HEK293 (cell line): ENCODE data around the gene NYNRIN.
A peak's percentile ranks its signal among the peaks of the same experiment; 100 is the strongest.

ENCODE experiments used
- FEZF1 ChIP-seq: fragments of 450-650 bp; formaldehyde crosslinking; IDR thresholded peaks from 2 replicates; pipeline ENCODE4 v1.5.1; 2016; ENCODE audit warnings: missing biosample characterization, missing genetic modification characterization
- HOXA7 ChIP-seq: sonication (generic); formaldehyde crosslinking; IDR thresholded peaks from 2 replicates; pipeline ENCODE4 v1.8.1; 2022; ENCODE audit warnings: missing genetic modification reagents, borderline replicate concordance
- HOXC10 ChIP-seq: sonication (generic); formaldehyde crosslinking; IDR thresholded peaks from 2 replicates; pipeline ENCODE4 v1.8.1; 2023; ENCODE audit warnings: mild to moderate bottlenecking, missing genetic modification reagents
- HOXD13 ChIP-seq: sonication (generic); formaldehyde crosslinking; IDR thresholded peaks from 2 replicates; pipeline ENCODE4 v1.8.0; 2022; ENCODE audit warnings: missing genetic modification reagents, borderline replicate concordance
- RBAK ChIP-seq: fragments of 450-650 bp; formaldehyde crosslinking; IDR thresholded peaks from 2 replicates; pipeline ENCODE4 v1.5.1; 2016; ENCODE audit warnings: missing biosample characterization, missing genetic modification characterization
- SP3 ChIP-seq: fragments of 450-650 bp; formaldehyde crosslinking; IDR thresholded peaks from 2 replicates; pipeline ENCODE4 v1.5.1; 2016; ENCODE audit warnings: missing biosample characterization, missing genetic modification characterization
- ZBTB17 ChIP-seq: fragments of 450-650 bp; formaldehyde crosslinking; IDR thresholded peaks from 2 replicates; pipeline ENCODE4 v1.5.1; 2016; ENCODE audit warnings: missing biosample characterization, missing genetic modification characterization
- ZFP37 ChIP-seq: fragments of 450-650 bp; formaldehyde crosslinking; IDR thresholded peaks from 2 replicates; pipeline ENCODE4 v1.5.1; 2016; ENCODE audit warnings: missing biosample characterization, missing genetic modification characterization
- ZNF10 ChIP-seq: fragments of 450-650 bp; formaldehyde crosslinking; IDR thresholded peaks from 2 replicates; pipeline ENCODE4 v1.5.1; 2017; ENCODE audit warnings: missing biosample characterization, missing genetic modification characterization
- ZNF174 ChIP-seq: fragments of 450-650 bp; formaldehyde crosslinking; IDR thresholded peaks from 2 replicates; pipeline ENCODE4 v1.5.0; 2017; ENCODE audit warnings: missing biosample characterization, mild to moderate bottlenecking, missing genetic modification characterization
- ZNF335 ChIP-seq: fragments of 450-650 bp; formaldehyde crosslinking; conservative IDR thresholded peaks from 2 replicates; pipeline ENCODE4 v1.5.1; 2016; ENCODE audit warnings: missing biosample characterization, missing genetic modification characterization
- ZNF366 ChIP-seq: fragments of 450-650 bp; formaldehyde crosslinking; conservative IDR thresholded peaks from 2 replicates; pipeline ENCODE4 v1.5.1; 2016; ENCODE audit warnings: missing biosample characterization, missing genetic modification characterization
- ZNF510 ChIP-seq: fragments of 450-650 bp; formaldehyde crosslinking; IDR thresholded peaks from 2 replicates; pipeline ENCODE4 v1.5.1; 2018; ENCODE audit warnings: mild to moderate bottlenecking, missing genetic modification characterization, missing biosample characterization; ENCODE audit not compliant: insufficient replicate concordance
- ZNF571 ChIP-seq: fragments of 450-650 bp; formaldehyde crosslinking; IDR thresholded peaks from 2 replicates; pipeline ENCODE4 v1.5.0; 2017; ENCODE audit warnings: missing biosample characterization, missing genetic modification characterization
- ZNF621 ChIP-seq: fragments of 450-650 bp; formaldehyde crosslinking; IDR thresholded peaks from 2 replicates; pipeline ENCODE4 v1.5.1; 2017; ENCODE audit warnings: missing biosample characterization, missing genetic modification characterization
- ZNF658 ChIP-seq: fragments of 450-650 bp; formaldehyde crosslinking; IDR thresholded peaks from 2 replicates; pipeline ENCODE4; 2016; ENCODE audit warnings: missing biosample characterization, missing genetic modification characterization
- ZNF707 ChIP-seq: fragments of 450-650 bp; formaldehyde crosslinking; IDR thresholded peaks from 2 replicates; pipeline ENCODE4 v1.5.1; 2016; ENCODE audit warnings: missing biosample characterization, missing genetic modification characterization
- ZNF747 ChIP-seq: fragments of 450-650 bp; formaldehyde crosslinking; IDR thresholded peaks from 2 replicates; pipeline ENCODE4 v1.5.1; 2016; ENCODE audit warnings: missing biosample characterization, missing genetic modification characterization
- ZNF76 ChIP-seq: fragments of 450-650 bp; formaldehyde crosslinking; IDR thresholded peaks from 2 replicates; pipeline ENCODE4; 2016; ENCODE audit warnings: low read depth, missing biosample characterization, missing genetic modification characterization, borderline replicate concordance
- ZNF776 ChIP-seq: fragments of 450-650 bp; formaldehyde crosslinking; IDR thresholded peaks from 2 replicates; pipeline ENCODE4 v1.5.0; 2017; ENCODE audit warnings: missing biosample characterization, missing genetic modification characterization, borderline replicate concordance
- ZNF791 ChIP-seq: fragments of 450-650 bp; formaldehyde crosslinking; IDR thresholded peaks from 2 replicates; pipeline ENCODE4 v1.5.1; 2016; ENCODE audit warnings: missing biosample characterization, missing genetic modification characterization
- ZNF843 ChIP-seq: fragments of 450-650 bp; formaldehyde crosslinking; IDR thresholded peaks from 2 replicates; pipeline ENCODE4 v1.5.1; 2016; ENCODE audit warnings: missing biosample characterization, missing genetic modification characterization
- ZSCAN16 ChIP-seq: fragments of 450-650 bp; formaldehyde crosslinking; IDR thresholded peaks from 2 replicates; pipeline ENCODE4 v1.5.1; 2016; ENCODE audit warnings: missing biosample characterization, missing genetic modification characterization
- ZSCAN23 ChIP-seq: fragments of 450-650 bp; formaldehyde crosslinking; IDR thresholded peaks from 2 replicates; pipeline ENCODE4 v1.5.1; 2016; ENCODE audit warnings: missing biosample characterization, missing genetic modification characterization
- TF ChIP-seq, protein P1 (sequence below): fragments of 450-650 bp; formaldehyde crosslinking; IDR thresholded peaks from 2 replicates; pipeline ENCODE4 v1.5.1; 2016; ENCODE audit warnings: missing biosample characterization, missing genetic modification characterization, borderline replicate concordance
- TF ChIP-seq, protein P2 (sequence below): fragments of 450-650 bp; formaldehyde crosslinking; IDR thresholded peaks from 2 replicates; pipeline ENCODE4 v1.5.1; 2016; ENCODE audit warnings: missing biosample characterization, missing genetic modification characterization
- TF ChIP-seq, protein P3 (sequence below): fragments of 450-650 bp; formaldehyde crosslinking; IDR thresholded peaks from 2 replicates; pipeline ENCODE4 v1.5.1; 2017; ENCODE audit warnings: missing biosample characterization, missing genetic modification characterization
- TF ChIP-seq, protein P4 (sequence below): fragments of 450-650 bp; formaldehyde crosslinking; IDR thresholded peaks from 2 replicates; pipeline ENCODE4 v1.5.1; 2016; ENCODE audit warnings: missing biosample characterization, missing genetic modification characterization
- TF ChIP-seq, protein P5 (sequence below): fragments of 450-650 bp; formaldehyde crosslinking; IDR thresholded peaks from 2 replicates; pipeline ENCODE4 v1.5.1; 2016; ENCODE audit warnings: missing biosample characterization, missing genetic modification characterization
- TF ChIP-seq, protein P6 (sequence below): fragments of 450-650 bp; formaldehyde crosslinking; IDR thresholded peaks from 2 replicates; pipeline ENCODE4 v1.5.1; 2016; ENCODE audit warnings: missing biosample characterization, missing genetic modification characterization

NYNRIN gene

DNA sequence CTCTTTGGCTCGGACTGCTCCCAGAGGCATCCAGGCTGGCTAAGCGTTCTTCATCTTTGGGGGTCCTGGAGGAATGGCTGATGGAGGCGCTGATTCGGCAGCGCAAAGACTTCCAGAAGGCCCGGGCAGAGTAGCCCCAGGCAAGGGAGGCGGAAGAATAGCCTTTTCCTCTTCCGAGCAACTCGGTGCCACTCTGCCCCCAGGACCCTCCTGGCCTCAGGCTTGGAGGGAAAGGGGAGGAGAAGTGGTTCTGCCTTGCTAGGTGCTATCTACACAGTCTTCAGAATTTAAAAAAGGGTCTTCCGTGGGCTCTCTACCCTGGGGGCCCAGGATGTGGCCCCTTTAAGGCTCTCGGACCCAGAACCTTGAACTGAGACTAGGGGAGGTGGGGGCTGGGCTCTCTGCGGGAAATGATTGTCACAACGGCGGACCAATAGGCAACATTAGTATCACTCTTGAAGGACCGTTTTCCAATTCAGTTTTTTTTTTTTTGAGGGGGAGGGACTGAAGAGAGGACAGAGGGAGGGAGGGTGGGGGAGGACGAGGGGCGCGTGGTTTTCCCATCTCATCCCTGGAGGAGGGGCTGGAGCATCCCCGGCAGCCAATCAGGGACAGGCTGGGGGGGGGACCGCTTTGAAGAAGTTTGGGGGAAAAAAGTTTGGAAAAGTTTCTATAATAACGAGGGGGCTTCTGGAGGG, 31.1 kb upstream of the NYNRIN start, which contains the start of gene NFATC4 (continued):
- TF ChIP-seq ZNF621 (tag by site-specific recombination) (no peak), ZFP37 (no peak), ZNF776 (tag by site-specific recombination) (no peak), ZNF571 (tag by site-specific recombination) (no peak), FEZF1 (tag by site-specific recombination) (no peak), ZNF747 (tag by site-specific recombination) (no peak), ZSCAN23 (tag by site-specific recombination) (no peak), ZBTB17 (tag by site-specific recombination) (0 out of 2 replicates have a peak, but pooled peaks have one; percentile 49), ZNF335 (tag by site-specific recombination) (peak; percentile 61), ZNF76 (tag by site-specific recombination) (no peak), HOXD13 (CRISPR knock-in tag) (no peak), ZNF707 (tag by site-specific recombination) (no peak), ZNF174 (tag by site-specific recombination) (no peak), SP3 (tag by site-specific recombination) (no peak; the same call in 1 of the 2 replicates), HOXA7 (no peak), RBAK (no peak), ZNF366 (no peak), ZNF658 (tag by site-specific recombination) (no peak), ZSCAN16 (peak; percentile 44; the same call in 1 of the 2 replicates), ZNF10 (tag by site-specific recombination) (no peak), HOXC10 (CRISPR knock-in tag) (no peak), ZNF791 (tag by site-specific recombination) (no peak), ZNF843 (tag by site-specific recombination) (no peak), ZNF510 (tag by site-specific recombination) (no peak)
- TF ChIP-seq, protein P1, sequence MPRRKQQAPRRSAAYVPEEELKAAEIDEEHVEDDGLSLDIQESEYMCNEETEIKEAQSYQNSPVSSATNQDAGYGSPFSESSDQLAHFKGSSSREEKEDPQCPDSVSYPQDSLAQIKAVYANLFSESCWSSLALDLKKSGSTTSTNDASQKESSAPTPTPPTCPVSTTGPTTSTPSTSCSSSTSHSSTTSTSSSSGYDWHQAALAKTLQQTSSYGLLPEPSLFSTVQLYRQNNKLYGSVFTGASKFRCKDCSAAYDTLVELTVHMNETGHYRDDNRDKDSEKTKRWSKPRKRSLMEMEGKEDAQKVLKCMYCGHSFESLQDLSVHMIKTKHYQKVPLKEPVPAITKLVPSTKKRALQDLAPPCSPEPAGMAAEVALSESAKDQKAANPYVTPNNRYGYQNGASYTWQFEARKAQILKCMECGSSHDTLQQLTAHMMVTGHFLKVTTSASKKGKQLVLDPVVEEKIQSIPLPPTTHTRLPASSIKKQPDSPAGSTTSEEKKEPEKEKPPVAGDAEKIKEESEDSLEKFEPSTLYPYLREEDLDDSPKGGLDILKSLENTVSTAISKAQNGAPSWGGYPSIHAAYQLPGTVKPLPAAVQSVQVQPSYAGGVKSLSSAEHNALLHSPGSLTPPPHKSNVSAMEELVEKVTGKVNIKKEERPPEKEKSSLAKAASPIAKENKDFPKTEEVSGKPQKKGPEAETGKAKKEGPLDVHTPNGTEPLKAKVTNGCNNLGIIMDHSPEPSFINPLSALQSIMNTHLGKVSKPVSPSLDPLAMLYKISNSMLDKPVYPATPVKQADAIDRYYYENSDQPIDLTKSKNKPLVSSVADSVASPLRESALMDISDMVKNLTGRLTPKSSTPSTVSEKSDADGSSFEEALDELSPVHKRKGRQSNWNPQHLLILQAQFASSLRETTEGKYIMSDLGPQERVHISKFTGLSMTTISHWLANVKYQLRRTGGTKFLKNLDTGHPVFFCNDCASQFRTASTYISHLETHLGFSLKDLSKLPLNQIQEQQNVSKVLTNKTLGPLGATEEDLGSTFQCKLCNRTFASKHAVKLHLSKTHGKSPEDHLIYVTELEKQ (tag by site-specific recombination), result no peak
- TF ChIP-seq, protein P2, sequence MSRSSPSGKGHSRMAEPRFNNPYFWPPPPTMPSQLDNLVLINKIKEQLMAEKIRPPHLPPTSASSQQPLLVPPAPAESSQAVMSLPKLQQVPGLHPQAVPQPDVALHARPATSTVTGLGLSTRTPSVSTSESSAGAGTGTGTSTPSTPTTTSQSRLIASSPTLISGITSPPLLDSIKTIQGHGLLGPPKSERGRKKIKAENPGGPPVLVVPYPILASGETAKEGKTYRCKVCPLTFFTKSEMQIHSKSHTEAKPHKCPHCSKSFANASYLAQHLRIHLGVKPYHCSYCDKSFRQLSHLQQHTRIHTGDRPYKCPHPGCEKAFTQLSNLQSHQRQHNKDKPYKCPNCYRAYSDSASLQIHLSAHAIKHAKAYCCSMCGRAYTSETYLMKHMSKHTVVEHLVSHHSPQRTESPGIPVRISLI (tag by site-specific recombination), result no peak
- TF ChIP-seq, protein P3, sequence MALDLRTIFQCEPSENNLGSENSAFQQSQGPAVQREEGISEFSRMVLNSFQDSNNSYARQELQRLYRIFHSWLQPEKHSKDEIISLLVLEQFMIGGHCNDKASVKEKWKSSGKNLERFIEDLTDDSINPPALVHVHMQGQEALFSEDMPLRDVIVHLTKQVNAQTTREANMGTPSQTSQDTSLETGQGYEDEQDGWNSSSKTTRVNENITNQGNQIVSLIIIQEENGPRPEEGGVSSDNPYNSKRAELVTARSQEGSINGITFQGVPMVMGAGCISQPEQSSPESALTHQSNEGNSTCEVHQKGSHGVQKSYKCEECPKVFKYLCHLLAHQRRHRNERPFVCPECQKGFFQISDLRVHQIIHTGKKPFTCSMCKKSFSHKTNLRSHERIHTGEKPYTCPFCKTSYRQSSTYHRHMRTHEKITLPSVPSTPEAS (tag by site-specific recombination), result no peak
- TF ChIP-seq, protein P4, sequence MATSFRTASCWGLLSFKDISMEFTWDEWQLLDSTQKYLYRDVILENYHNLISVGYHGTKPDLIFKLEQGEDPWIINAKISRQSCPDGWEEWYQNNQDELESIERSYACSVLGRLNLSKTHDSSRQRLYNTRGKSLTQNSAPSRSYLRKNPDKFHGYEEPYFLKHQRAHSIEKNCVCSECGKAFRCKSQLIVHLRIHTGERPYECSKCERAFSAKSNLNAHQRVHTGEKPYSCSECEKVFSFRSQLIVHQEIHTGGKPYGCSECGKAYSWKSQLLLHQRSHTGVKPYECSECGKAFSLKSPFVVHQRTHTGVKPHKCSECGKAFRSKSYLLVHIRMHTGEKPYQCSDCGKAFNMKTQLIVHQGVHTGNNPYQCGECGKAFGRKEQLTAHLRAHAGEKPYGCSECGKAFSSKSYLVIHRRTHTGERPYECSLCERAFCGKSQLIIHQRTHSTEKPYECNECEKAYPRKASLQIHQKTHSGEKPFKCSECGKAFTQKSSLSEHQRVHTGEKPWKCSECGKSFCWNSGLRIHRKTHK, result no peak
- TF ChIP-seq, protein P5, sequence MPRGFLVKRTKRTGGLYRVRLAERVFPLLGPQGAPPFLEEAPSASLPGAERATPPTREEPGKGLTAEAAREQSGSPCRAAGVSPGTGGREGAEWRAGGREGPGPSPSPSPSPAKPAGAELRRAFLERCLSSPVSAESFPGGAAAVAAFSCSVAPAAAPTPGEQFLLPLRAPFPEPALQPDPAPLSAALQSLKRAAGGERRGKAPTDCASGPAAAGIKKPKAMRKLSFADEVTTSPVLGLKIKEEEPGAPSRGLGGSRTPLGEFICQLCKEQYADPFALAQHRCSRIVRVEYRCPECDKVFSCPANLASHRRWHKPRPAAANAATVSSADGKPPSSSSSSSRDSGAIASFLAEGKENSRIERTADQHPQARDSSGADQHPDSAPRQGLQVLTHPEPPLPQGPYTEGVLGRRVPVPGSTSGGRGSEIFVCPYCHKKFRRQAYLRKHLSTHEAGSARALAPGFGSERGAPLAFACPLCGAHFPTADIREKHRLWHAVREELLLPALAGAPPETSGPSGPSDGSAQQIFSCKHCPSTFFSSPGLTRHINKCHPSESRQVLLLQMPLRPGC (tag by site-specific recombination), result 0 out of 2 replicates have a peak, but pooled peaks have one; percentile 6
- TF ChIP-seq, protein P6, sequence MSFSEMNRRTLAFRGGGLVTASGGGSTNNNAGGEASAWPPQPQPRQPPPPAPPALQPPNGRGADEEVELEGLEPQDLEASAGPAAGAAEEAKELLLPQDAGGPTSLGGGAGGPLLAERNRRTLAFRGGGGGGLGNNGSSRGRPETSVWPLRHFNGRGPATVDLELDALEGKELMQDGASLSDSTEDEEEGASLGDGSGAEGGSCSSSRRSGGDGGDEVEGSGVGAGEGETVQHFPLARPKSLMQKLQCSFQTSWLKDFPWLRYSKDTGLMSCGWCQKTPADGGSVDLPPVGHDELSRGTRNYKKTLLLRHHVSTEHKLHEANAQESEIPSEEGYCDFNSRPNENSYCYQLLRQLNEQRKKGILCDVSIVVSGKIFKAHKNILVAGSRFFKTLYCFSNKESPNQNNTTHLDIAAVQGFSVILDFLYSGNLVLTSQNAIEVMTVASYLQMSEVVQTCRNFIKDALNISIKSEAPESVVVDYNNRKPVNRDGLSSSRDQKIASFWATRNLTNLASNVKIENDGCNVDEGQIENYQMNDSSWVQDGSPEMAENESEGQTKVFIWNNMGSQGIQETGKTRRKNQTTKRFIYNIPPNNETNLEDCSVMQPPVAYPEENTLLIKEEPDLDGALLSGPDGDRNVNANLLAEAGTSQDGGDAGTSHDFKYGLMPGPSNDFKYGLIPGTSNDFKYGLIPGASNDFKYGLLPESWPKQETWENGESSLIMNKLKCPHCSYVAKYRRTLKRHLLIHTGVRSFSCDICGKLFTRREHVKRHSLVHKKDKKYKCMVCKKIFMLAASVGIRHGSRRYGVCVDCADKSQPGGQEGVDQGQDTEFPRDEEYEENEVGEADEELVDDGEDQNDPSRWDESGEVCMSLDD (tag by site-specific recombination), result no peak
- TF ChIP-seq, all 188 proteins: peak for 16
